ENCODE results near the gene ZNF416.

Gene ZNF416

DNA sequence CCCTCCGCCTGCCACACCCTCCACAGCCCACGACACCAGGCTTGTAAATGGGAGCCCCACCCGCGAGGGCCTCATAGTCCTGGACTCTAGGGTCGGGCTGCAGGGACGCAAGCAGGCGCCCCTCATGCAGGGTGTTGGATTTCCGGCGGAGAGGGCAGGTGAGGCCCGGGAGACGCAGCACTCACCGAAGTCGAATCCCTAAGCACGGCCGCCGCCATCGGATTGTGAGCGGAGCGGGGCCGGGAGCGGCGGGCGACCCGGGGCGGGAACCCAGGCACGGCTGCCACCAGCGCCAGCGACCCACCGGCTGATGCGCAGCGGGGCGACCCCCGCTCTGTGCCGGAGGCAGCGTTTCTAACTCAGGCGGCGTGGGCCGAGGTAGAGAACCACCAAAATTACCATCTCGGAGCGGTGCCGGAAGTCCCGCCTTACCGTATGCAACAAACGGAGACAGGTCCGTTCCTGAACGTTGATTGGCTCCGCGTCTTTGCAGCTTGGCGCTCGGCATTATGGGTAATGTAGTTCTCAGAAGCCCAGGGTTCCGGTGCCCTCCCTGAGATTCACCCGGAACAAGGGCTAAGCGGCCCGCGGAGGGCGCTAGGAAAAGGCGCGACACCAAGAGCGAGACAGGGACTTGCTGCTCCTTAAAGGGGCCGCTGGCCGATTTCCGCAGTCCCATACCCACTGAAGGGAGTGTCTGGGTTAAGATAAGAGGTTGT lies at the start of gene ZNF416:
Gene ZNF416 (minus strand): TSS at position 425 of the 719 bp plus-strand sequence. CDS start 207 bp downstream, at position 218.
- peak; percentile 100 for DNase-seq

GRCh38 chr19:57623091-57623490 lies 44.4 kb upstream of the ZNF416 start:
- DNase-seq = no peak

- no peak for DNase-seq
Measured at GRCh38 chr19:57620673-57621348, 42.1 kb upstream of the ZNF416 start.

- DNase-seq = no peak
Measured at GRCh38 chr19:57615346-57615745, 36.6 kb upstream of the ZNF416 start.

GRCh38 chr19:57613941-57614743 lies 35.4 kb upstream of the ZNF416 start, which contains the start of gene ZNF134:
Gene ZNF134, plus strand, starts transcription at chr19:57614242. Its CDS starts 5,227 bp downstream, at chr19:57619469.
- peak; percentile 92 for DNase-seq

DNA sequence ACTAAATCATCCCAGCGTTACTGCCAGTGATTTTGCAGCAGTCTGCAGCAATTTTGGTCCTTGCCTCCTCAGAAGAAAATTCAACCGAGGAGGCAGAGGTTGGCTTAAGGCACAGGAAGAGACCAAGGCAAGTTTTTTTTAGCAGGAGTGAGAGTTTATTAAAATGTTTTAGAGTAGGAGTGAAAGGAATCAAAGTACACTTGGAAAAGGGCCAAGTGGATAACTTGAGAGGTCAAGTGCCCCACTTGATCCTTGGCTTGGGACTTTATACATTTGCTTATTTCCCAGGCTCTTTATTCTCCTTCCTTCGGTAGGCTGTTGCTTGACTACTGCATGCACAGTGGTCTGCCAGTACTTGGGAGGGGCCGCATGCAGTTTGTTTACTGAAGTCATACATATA lies 32.4 kb upstream of the ZNF416 start:
- no peak for DNase-seq

DNA sequence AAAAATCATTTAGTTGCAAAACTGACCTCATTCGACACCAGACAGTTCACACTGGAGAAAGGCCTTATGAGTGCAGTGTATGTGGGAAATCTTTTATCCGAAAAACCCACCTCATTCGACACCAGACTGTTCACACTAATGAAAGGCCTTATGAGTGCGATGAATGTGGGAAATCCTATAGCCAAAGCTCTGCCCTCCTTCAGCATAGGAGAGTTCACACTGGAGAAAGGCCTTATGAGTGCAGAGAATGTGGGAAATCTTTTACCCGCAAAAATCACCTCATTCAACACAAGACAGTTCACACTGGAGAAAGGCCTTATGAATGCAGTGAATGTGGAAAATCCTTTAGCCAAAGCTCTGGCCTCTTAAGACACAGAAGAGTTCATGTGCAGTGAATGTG lies 28.2 kb upstream of the ZNF416 start:
- no peak for DNase-seq

- peak; percentile 95 for DNase-seq
Measured at GRCh38 chr19:57599761-57600383, 21.2 kb upstream of the ZNF416 start, which contains the start of gene ZNF530. Gene ZNF530, plus strand, starts transcription at chr19:57599885. Its CDS starts 4,461 bp downstream, at chr19:57604346.

GRCh38 chr19:57599377-57599760 lies 20.7 kb upstream of the ZNF416 start:
- DNase-seq = no peak

GRCh38 chr19:57587529-57587928 lies 8.8 kb upstream of the ZNF416 start:
- peak; percentile 100 for DNase-seq

- DNase-seq = no peak
Measured at GRCh38 chr19:57583521-57584416, 5.1 kb upstream of the ZNF416 start, which contains the start of gene ZIK1. Gene ZIK1, plus strand, starts transcription at chr19:57584145. Its CDS starts 212 bp downstream, at chr19:57584357.

DNA sequence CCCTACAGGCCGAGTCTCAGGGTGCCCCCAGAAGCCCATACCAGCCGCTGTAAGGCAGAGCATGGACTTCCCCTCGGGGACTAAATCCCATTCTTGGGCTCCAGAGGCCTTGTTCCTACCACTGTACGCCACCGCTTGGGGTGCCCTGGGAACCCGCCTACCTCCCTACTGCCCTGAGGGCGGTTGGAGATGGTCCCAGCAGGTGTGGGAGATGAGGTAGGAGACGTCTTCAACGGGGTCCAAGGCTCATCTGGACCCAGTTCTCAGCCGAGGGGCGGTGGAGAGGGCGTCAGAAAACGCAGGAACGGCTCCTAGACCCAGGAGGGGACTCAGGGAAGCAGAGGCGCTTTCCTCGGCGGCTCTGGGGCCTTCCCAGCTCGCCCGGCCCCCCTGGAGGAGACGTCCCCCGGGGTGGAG lies 4.4 kb upstream of the ZNF416 start:
- no peak for DNase-seq

DNA sequence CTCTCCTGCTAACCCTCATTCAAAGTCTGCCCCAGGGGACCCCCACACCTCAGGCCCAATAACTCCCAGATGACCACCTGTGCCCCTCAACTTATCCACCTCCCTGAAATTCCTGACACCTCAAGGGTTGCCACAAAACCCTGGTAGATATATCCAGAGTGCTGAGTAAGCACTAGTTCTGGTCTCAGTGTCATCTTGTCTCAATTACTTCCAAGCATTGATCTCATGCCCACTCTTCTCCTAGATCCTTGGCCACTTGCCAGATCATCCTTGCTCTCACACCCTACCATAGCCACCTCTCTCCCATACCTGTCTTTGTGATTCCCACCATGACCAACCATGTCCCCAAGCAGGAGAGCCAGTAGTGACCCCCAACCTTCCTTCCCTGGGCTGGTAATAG lies 2.0 kb downstream of the ZNF416 start:
- DNase-seq = no peak

- no peak for DNase-seq
Measured at GRCh38 chr19:57572415-57572947, 6.2 kb downstream of the ZNF416 start.

DNA sequence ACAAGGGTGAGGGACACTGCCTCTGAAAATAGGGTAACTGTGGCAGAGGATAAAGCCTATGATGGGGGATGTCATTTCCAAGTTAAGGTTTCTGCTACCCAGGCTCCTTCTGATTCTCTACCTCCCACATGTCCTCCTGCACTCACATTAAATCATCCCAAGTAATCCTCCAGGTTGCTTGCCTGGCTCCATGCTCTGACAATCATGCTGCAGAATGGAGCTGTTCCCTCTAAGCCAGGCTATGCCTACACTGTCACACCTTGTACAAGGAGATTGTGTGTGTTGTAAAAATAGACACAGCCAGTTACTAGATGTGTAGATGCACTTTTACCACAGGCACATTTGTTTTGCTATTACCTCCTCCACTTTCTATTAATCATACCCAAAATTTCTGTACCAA lies 8.0 kb downstream of the ZNF416 start:
- no peak for DNase-seq

DNA sequence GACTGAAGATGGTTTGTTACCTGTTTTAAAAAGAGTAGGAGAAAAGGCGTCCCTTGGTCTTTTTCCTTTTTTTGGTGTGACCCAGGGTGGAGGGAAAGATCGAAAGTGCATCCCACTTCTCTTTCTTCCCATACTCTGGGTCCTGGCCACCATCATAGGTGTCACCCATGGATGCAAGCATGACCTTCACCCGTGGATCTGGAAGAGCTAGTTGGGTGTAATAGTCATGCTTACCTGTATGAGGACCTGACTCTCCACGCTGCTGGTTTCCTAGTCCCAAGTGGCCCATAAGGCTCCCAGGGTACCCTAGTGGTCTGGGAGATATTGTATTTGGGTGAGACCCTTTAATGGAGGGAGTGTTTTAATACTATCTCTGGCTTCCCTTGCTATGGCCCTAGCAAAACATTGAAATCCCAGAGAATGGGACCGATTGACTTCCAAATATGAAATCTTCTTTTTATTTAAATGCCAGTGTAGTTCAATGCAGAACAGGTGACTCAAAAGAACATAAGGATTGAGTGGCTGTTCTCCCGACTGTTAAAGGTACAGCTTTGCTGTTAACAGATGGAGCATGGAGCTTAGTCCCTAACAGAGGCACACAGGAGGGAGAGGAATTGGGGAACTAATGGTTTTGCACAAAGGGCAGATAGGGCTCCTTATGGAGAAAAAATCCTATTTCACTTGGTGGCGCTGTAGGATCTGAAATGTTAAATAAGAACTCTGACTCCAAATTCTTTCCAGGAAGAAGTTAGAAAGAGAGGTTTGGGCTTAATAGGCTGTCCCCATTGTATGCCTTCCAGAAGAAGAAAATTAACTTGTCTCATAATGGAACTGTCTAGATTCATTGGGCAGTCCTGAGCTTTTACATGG lies 12.1 kb downstream of the ZNF416 start:
- DNase-seq = no peak

GRCh38 chr19:57563547-57563946 lies 15.2 kb downstream of the ZNF416 start:
- DNase-seq = no peak

GRCh38 chr19:57560049-57560491 lies 18.6 kb downstream of the ZNF416 start:
- DNase-seq = peak; percentile 88

DNA sequence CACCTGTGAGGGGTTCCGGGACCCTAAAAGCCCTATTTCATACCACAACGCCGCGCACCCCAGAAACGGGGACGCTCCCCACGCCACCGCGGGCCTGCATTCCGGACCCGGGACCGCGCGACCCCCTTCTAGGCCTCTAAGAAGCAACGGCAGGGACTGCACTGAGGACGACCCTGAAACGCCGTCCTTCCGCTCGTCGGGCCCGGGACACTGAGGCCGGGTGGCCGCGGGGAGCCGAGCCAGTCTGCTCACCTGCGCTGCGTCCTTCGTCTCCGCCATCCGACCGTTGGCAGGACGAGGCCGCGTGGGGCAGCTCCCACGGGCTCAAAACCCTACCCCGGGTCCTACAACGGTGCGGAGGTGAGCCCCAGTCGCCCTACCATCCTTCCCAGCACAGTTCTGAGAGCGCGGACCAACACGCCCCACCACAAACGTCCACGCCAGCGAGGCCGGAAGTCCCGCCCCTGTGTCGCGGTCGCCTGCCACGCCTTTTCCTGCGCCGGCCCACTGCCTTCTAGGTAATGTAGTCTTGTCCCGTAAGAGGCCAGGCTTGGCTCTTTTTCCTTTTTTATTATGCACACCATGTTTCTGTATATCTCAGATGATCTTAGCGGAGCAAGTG lies 19.2 kb downstream of the ZNF416 start, which contains the start of gene ZNF550:
Gene ZNF550 (minus strand): TSS at position 460 of the 622 bp plus-strand sequence. CDS start 181 bp downstream, at position 279.
- DNase-seq = peak; percentile 82

GRCh38 chr19:57559008-57559403 lies 19.7 kb downstream of the ZNF416 start:
- peak; percentile 53 for DNase-seq

Data from NCI-H226 (cell line).